HT-29 (cell line): ENCODE measurements around the gene NR0B2. TPM values are rescaled to one million over a fixed set of nuclear protein-coding genes. Genes with fewer than 3 reads are reported as not detected.
"Not testable (repeated sequence)": the region's sequence is repeated elsewhere in the genome, so short reads cannot be mapped to it uniquely, and the experiment has no call there.

Experiments
- DNase-seq: peaks from one replicate; pipeline ENCODE4 v3.0.0-alpha.2; 2015; ENCODE audit warnings: low spot score
- total RNA-seq: library from RNA; depleted of rRNA; stranded (reverse); fragments of >200 nt; shearing (Covaris generic); gene quantifications from 2 replicates; pipeline ENCODE4 v1.2.3, GENCODE V29; 2014; rRNA removed

Gene NR0B2
- total RNA-seq, 1 experiment from 2014 or later: 17.6 TPM

DNA sequence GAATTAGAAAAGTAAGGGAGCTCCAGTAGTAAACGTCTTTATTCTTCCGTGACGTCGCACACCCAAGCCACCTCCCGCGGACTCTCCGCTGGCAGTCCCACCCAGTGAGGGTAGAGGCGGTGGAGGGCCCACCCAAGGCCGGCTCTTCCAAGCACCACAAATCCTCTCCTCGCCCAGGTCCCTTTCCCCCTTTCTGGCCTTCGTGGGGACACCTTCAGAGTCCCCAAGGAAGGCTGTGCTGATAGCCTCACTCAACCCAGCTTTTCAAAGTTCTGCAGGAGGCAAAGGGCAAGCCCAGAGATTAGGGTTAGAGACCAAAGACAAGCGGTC, 23.3 kb downstream of the NR0B2 start:
- DNase-seq: no peak

DNA sequence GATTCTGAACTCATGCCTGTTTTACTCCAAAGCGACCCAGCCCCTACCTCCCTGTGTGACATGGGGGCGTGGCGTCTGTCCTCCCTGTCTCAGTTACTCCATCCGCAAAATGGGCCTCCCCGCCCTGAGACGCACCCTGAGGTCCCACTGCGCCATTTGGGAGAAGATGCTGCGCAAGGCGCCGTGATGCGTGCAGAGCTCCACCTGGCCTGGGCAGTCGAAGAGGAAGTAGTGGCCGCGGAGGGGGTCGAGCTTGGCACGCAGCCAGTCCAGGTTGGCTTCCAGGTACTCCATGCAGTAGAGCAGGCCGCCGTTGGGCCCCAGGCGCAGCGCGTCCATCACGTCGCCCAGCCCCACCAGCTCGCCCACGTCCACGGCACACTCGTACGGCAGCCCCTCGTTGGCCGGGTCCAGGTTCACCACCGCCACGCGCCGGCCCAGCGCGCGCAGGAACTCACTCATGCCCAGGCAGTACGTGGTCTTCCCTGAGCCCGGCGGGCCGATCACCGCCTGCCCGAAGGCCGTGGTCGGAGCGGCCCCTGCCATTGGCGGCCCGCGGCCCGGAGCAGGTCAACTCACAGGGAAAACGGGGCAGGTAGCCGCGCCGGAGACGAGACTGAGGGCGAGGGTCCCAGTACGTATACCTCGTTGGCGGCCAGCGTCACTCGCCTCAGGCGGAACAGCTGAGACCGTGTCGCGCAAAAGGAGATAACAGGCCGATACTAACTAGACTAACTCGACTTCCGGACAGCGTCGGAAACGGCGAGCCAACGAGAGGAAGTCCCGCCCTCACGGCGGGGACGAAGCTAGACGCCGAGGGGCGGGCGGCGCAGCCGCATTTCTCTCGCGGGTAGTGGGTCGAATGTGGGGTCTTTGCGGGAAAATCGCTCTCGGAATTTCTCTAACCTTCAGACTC, 24.0 kb downstream of the NR0B2 start, which contains the start of gene GPN2:
Gene GPN2 (minus strand): TSS at position 733 of the 916 bp plus-strand sequence. CDS start 187 bp downstream, at position 546.
- DNase-seq: peak; percentile 76

- DNase-seq: no peak
Observed at GRCh38 chr1:26888231-26888630, 25.5 kb downstream of the NR0B2 start.

DNA sequence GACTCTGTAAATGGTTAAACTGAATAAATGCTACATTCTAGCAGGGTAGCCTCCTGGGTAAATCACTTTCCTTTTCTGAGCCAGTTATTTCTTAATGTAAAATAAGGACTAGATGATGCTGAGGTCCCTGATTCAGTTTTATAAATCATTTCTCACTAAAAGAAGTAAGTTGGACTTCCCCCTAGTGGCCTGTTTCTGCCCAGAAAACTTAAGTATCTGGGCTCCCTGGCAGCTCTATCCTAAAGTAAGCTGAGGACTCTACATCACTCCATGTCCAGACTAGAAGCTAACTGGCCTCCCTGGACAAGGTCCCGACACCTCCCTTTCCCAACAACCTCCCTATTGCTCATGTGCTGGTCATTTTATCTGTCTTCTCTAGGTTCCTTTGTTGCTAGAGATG, 26.6 kb downstream of the NR0B2 start:
- peak; percentile 59 for DNase-seq

GRCh38 chr1:26882696-26883463, 30.9 kb downstream of the NR0B2 start:
- no peak for DNase-seq

GRCh38 chr1:26881611-26882010, 32.2 kb downstream of the NR0B2 start:
- not testable (repeated sequence) for DNase-seq

DNA sequence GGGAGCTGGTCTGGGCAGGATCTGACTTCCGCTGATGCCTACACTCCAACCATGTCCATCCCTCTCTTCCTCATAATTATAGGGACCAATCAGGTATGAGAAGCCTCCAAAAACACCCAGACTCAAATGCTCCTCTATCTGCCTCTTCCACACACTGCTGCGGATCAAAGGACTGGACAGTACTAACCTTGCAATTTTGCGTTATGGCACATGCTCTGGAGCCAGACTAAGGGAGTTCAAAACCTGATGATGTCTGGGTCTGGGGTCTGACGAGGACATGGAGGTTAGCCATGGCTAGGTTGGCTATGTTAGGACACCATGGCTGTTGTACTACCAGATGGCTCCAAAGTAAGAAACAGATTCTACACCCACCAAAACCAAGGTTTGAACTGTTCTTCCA, 34.0 kb downstream of the NR0B2 start:
- DNase-seq: no peak

GRCh38 chr1:26877326-26877725, 36.4 kb downstream of the NR0B2 start:
- no peak for DNase-seq

GRCh38 chr1:26874896-26875295, 38.9 kb downstream of the NR0B2 start:
- DNase-seq: no peak

GRCh38 chr1:26873097-26873496, 40.7 kb downstream of the NR0B2 start:
- not testable (repeated sequence) for DNase-seq

GRCh38 chr1:26864610-26865480, 48.9 kb downstream of the NR0B2 start:
- peak; percentile 98 for DNase-seq

GRCh38 chr1:26863685-26864077, 50.1 kb downstream of the NR0B2 start:
- DNase-seq: no peak

DNA sequence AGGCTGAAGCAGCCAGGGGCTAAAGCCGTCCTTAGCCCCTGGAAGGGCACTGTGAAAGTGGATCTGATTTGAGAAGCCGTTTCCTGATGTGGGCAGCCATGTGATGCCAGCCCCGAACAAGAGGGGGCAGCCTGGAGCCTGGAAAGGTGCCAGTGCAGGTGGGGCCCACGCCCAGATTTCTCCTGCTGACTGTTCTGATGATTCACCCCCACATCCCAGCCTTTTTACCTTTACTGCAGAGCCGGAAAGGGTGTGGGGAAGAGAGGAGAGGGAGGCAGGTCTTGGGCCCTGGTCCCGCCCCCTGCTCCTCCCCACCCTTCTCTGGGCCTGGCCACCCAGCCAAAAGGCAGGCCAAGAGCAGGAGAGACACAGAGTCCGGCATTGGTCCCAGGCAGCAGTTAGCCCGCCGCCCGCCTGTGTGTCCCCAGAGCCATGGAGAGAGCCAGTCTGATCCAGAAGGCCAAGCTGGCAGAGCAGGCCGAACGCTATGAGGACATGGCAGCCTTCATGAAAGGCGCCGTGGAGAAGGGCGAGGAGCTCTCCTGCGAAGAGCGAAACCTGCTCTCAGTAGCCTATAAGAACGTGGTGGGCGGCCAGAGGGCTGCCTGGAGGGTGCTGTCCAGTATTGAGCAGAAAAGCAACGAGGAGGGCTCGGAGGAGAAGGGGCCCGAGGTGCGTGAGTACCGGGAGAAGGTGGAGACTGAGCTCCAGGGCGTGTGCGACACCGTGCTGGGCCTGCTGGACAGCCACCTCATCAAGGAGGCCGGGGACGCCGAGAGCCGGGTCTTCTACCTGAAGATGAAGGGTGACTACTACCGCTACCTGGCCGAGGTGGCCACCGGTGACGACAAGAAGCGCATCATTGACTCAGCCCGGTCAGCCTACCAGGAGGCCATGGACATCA, 50.7 kb downstream of the NR0B2 start, which contains the start of gene SFN:
Gene SFN (plus strand): TSS at position 369 of the 904 bp plus-strand sequence. CDS start 64 bp downstream, at position 433.
- DNase-seq: peak; percentile 98

DNA sequence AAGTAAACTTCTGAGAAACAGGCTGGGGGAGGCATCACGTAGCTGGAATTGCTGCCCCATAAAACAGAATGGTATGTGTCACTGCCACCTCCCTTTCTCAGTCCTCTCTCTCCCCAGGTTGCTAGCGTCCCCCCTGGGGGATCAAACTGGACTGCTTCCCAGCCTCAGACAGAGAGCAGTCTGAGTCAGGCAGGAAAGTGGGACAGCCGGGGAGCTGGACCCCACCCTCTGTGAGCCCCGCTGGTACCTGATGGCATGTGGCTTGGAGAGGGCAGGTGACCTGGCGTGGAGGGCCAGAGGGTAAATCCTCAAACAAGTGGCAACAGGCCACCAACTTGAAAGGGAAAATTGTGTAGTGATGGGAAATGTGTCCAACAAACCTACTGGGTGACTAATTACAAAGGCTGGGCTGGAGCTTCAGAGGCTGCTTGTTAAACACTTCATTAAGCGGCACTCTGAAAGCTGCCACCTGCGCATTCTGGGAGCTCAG, 51.8 kb downstream of the NR0B2 start:
- no peak for DNase-seq

Other genes starting within 250 kb of the NR0B2 start
- 28.4 and 37.2 TPM in 2 replicates for gene ARID1A, start 218.0 kb downstream of the NR0B2 start, total RNA-seq
- gene PIGV, start 126.0 kb downstream of the NR0B2 start, total RNA-seq: 16.8 and 20.0 TPM in 2 replicates
- gene ZDHHC18, start 87.3 kb downstream of the NR0B2 start, total RNA-seq: 22.9 and 30.0 TPM in 2 replicates
- 170 and 192 TPM in 2 replicates for gene SFN, start 50.8 kb downstream of the NR0B2 start, total RNA-seq
- gene GPN2, start 23.7 kb downstream of the NR0B2 start, total RNA-seq: 25.2 and 37.2 TPM in 2 replicates
- gene GPATCH3, start 13.5 kb downstream of the NR0B2 start, total RNA-seq: 17.4 and 27.5 TPM in 2 replicates
- 124 TPM in 2 replicates for gene NUDC, start 7.8 kb upstream of the NR0B2 start, total RNA-seq
- 47.1 and 48.7 TPM in 2 replicates for gene KDF1, start 46.5 kb upstream of the NR0B2 start, total RNA-seq
- 182 and 203 TPM in 2 replicates for gene TRNP1, start 79.7 kb upstream of the NR0B2 start, total RNA-seq
- gene TENT5B, start 98.9 kb upstream of the NR0B2 start, total RNA-seq: 1.9 and 2.3 TPM in 2 replicates
- 10.0 and 10.6 TPM in 2 replicates for gene SLC9A1, start 241.2 kb upstream of the NR0B2 start, total RNA-seq